MG63 (cell line): ENCODE data around the gene CCND1. TPM values are rescaled to one million over a fixed set of nuclear protein-coding genes. Genes with fewer than 3 reads are reported as not detected.

Experiments used
- DNase-seq: peaks from one replicate; pipeline ENCODE4 v3.0.0-alpha.2; 2020
- H3K27me3 ChIP-seq: fragments of 250-450 bp; sonication (Bioruptor Pico); 2 replicates; pipeline ENCODE4 v1.5.1; 2020; ENCODE audit warnings: mild to moderate bottlenecking, moderate library complexity
- H3K36me3 ChIP-seq: fragments of 250-450 bp; sonication (Bioruptor Pico); 2 replicates; pipeline ENCODE4 v1.5.1; 2020; ENCODE audit warnings: mild to moderate bottlenecking, moderate library complexity
- H3K4me3 ChIP-seq: fragments of 250-450 bp; sonication (Bioruptor Pico); 2 replicates; pipeline ENCODE4 v1.5.1; 2020; ENCODE audit warnings: mild to moderate bottlenecking, moderate library complexity
- H3K9me3 ChIP-seq: fragments of 250-450 bp; sonication (Bioruptor Pico); 2 replicates; pipeline ENCODE4 v1.5.1; 2020; ENCODE audit warnings: mild to moderate bottlenecking, moderate library complexity
- total RNA-seq: library from RNA; depleted of rRNA; stranded (reverse); fragments of >200 nt; shearing (Covaris generic); gene quantifications from 2 replicates; pipeline ENCODE4 v1.2.3, GENCODE V29; 2014; ENCODE audit warnings: low replicate concordance

The CCND1 gene
- total RNA-seq, 1 experiment from 2014 or later: 43.8 TPM

GRCh38 chr11:69665669-69666068 lies 24.7 kb downstream of the CCND1 start:
- Histone ChIP-seq H3K27me3 (no peaks in the 10 kb centered on the region), H3K36me3 (peaks cover 37% of the 10 kb centered on the region), H3K9me3 (no peaks in the 10 kb centered on the region), H3K4me3 (no peak overlapping the region)
- DNase-seq: no peak

- Histone ChIP-seq H3K9me3 (no peaks in the 10 kb centered on the region), H3K4me3 (no peak overlapping the region), H3K27me3 (no peaks in the 10 kb centered on the region), H3K36me3 (peaks cover 43% of the 10 kb centered on the region)
- no peak for DNase-seq
Observed at GRCh38 chr11:69666261-69666660, 25.3 kb downstream of the CCND1 start.

GRCh38 chr11:69666752-69667536 lies 26.0 kb downstream of the CCND1 start:
- Histone ChIP-seq H3K9me3 (no peaks in the 10 kb centered on the region), H3K27me3 (no peaks in the 10 kb centered on the region), H3K4me3 (no peak overlapping the region), H3K36me3 (peaks cover 49% of the 10 kb centered on the region)
- DNase-seq: no peak

GRCh38 chr11:69667619-69668604 lies 27.0 kb downstream of the CCND1 start:
- H3K9me3 ChIP-seq: no peaks in the 10 kb centered on the region
- no peak overlapping the region for H3K4me3 ChIP-seq
- DNase-seq: no peak
- H3K36me3 ChIP-seq: peaks cover 59% of the 10 kb centered on the region
- no peaks in the 10 kb centered on the region for H3K27me3 ChIP-seq

- H3K4me3 ChIP-seq: no peak overlapping the region
- peaks cover 70% of the 10 kb centered on the region for H3K36me3 ChIP-seq
- no peaks in the 10 kb centered on the region for H3K27me3 ChIP-seq
- DNase-seq: no peak
- no peaks in the 10 kb centered on the region for H3K9me3 ChIP-seq
Observed at GRCh38 chr11:69669486-69669885, 28.5 kb downstream of the CCND1 start.

GRCh38 chr11:69670158-69670845 lies 29.3 kb downstream of the CCND1 start:
- H3K36me3 ChIP-seq: peaks cover 73% of the 10 kb centered on the region
- H3K9me3 ChIP-seq: no peaks in the 10 kb centered on the region
- peak; percentile 72 for DNase-seq
- no peaks in the 10 kb centered on the region for H3K27me3 ChIP-seq
- no peak overlapping the region for H3K4me3 ChIP-seq

GRCh38 chr11:69671734-69672465 lies 30.9 kb downstream of the CCND1 start:
- Histone ChIP-seq H3K27me3 (no peaks in the 10 kb centered on the region), H3K4me3 (no peak overlapping the region), H3K36me3 (peaks cover 71% of the 10 kb centered on the region), H3K9me3 (no peaks in the 10 kb centered on the region)
- no peak for DNase-seq

- peaks cover 51% of the 10 kb centered on the region for H3K36me3 ChIP-seq
- DNase-seq: peak; percentile 64
- H3K4me3 ChIP-seq: peak overlapping the region; percentile 95
Observed at GRCh38 chr11:69674267-69674885, 33.4 kb downstream of the CCND1 start.

GRCh38 chr11:69674886-69675714 lies 34.1 kb downstream of the CCND1 start, which contains the start of gene LTO1:
Gene LTO1, minus strand, starts transcription at chr11:69675353. Its CDS starts 114 bp downstream, at chr11:69675239.
- Histone ChIP-seq H3K27me3 (no peaks in the 10 kb centered on the region), H3K36me3 (peaks cover 44% of the 10 kb centered on the region), H3K4me3 (peak within 1 kb of the TSS; percentile 95), H3K9me3 (no peaks in the 10 kb centered on the region)
- peak; percentile 93 for DNase-seq

More at GRCh38 chr11:69674267-69674885, 33.4 kb downstream of the CCND1 start:
- Histone ChIP-seq H3K9me3 (no peaks in the 10 kb centered on the region), H3K27me3 (no peaks in the 10 kb centered on the region)

GRCh38 chr11:69677749-69678148 lies 36.8 kb downstream of the CCND1 start:
- H3K4me3 ChIP-seq: no peak overlapping the region
- no peaks in the 10 kb centered on the region for H3K9me3 ChIP-seq
- no peaks in the 10 kb centered on the region for H3K27me3 ChIP-seq
- H3K36me3 ChIP-seq: peaks cover 17% of the 10 kb centered on the region
- no peak for DNase-seq

- H3K9me3 ChIP-seq: no peaks in the 10 kb centered on the region
- H3K27me3 ChIP-seq: no peaks in the 10 kb centered on the region
- DNase-seq: no peak
- H3K4me3 ChIP-seq: no peak overlapping the region
- no peaks in the 10 kb centered on the region for H3K36me3 ChIP-seq
Observed at GRCh38 chr11:69680688-69681087, 39.7 kb downstream of the CCND1 start.

GRCh38 chr11:69682221-69682620 lies 41.3 kb downstream of the CCND1 start:
- Histone ChIP-seq H3K27me3 (no peaks in the 10 kb centered on the region), H3K4me3 (no peak overlapping the region), H3K9me3 (no peaks in the 10 kb centered on the region), H3K36me3 (no peaks in the 10 kb centered on the region)
- no peak for DNase-seq

GRCh38 chr11:69682681-69683326 lies 41.8 kb downstream of the CCND1 start:
- no peaks in the 10 kb centered on the region for H3K9me3 ChIP-seq
- no peaks in the 10 kb centered on the region for H3K27me3 ChIP-seq
- no peak for DNase-seq
- no peak overlapping the region for H3K4me3 ChIP-seq
- no peaks in the 10 kb centered on the region for H3K36me3 ChIP-seq

- no peak for DNase-seq
- Histone ChIP-seq H3K36me3 (no peaks in the 10 kb centered on the region), H3K9me3 (no peaks in the 10 kb centered on the region), H3K4me3 (no peak overlapping the region), H3K27me3 (no peaks in the 10 kb centered on the region)
Observed at GRCh38 chr11:69683764-69684333, 42.9 kb downstream of the CCND1 start.
